Left forelimb (tissue), 1 donor: ENCODE data around the gene SAMD11.

Experiments used
- DNase-seq: peaks from one replicate; pipeline ENCODE4 v3.0.0-alpha.2; 2018; ENCODE audit warnings: low spot score

The SAMD11 gene

GRCh38 chr1:962381-963300, 38.9 kb downstream of the SAMD11 start:
- DNase-seq, result no peak

GRCh38 chr1:963301-963651, 39.6 kb downstream of the SAMD11 start:
- no peak for DNase-seq

GRCh38 chr1:963746-964525, 40.2 kb downstream of the SAMD11 start:
- no peak for DNase-seq

- DNase-seq, result no peak
These were observed 41.2 kb downstream of the SAMD11 start for GRCh38 chr1:964691-965525.

- DNase-seq, result no peak
These were observed 41.9 kb downstream of the SAMD11 start for GRCh38 chr1:965526-966134.

GRCh38 chr1:966135-966703, 42.5 kb downstream of the SAMD11 start, which contains the start of gene PLEKHN1:
PLEKHN1 (plus strand) TSS chr1:966482; CDS start chr1:966532, 50 bp downstream.
- DNase-seq, result no peak

GRCh38 chr1:966704-967300, 43.1 kb downstream of the SAMD11 start:
- DNase-seq, result no peak

- DNase-seq, result no peak
These were observed 44.0 kb downstream of the SAMD11 start for GRCh38 chr1:967466-968343.

- DNase-seq, result no peak
These were observed 45.6 kb downstream of the SAMD11 start for GRCh38 chr1:969260-969855.

- no peak for DNase-seq
These were observed 46.7 kb downstream of the SAMD11 start for GRCh38 chr1:970242-970972.

GRCh38 chr1:970973-971730, 47.4 kb downstream of the SAMD11 start:
- no peak for DNase-seq

GRCh38 chr1:971751-972506, 48.2 kb downstream of the SAMD11 start:
- no peak for DNase-seq

GRCh38 chr1:972726-973458, 49.2 kb downstream of the SAMD11 start:
- DNase-seq, result no peak

- DNase-seq, result no peak
These were observed 50.0 kb downstream of the SAMD11 start for GRCh38 chr1:973459-974292.

GRCh38 chr1:974293-974640, 50.5 kb downstream of the SAMD11 start:
- DNase-seq, result no peak
